Uterus (tissue), 4 donors: Measurements from ENCODE around the gene FNTB. TPM values are rescaled to one million over a fixed set of nuclear protein-coding genes. Genes with fewer than 3 reads are reported as not detected.

Source experiments
- DNase-seq, 2 donors: peaks; one replicate each; pipeline ENCODE4 v3.0.0-alpha.2; 2019 to 2020
- H3K27ac ChIP-seq, 2 donors: fragments of 200-600 bp; sonication (generic); 1 replicate in 1 of 2; 2 replicates in 1 of 2; pipeline ENCODE4 v1.5.1; 2016 to 2018
- H3K27me3 ChIP-seq, 2 donors: fragments of 200-600 bp; sonication (generic); one replicate each; pipeline ENCODE4 v1.5.1; 2018 to 2019; ENCODE audit warnings: control low read depth in 1 of 2
- H3K36me3 ChIP-seq, 2 donors: fragments of 200-600 bp; sonication (generic); one replicate each; pipeline ENCODE4 v1.5.1; 2019; ENCODE audit warnings: control low read depth in 1 of 2
- H3K4me1 ChIP-seq, 2 donors: fragments of 200-600 bp; sonication (generic); one replicate each; pipeline ENCODE4 v1.5.1; 2018 to 2019; ENCODE audit warnings: control low read depth in 1 of 2
- H3K4me3 ChIP-seq, 2 donors: fragments of 200-600 bp; sonication (generic); 1 replicate in 1 of 2; 2 replicates in 1 of 2; pipeline ENCODE4 v1.5.1; 2018 to 2019; ENCODE audit warnings: mild to moderate bottlenecking in 1 of 2
- H3K9me3 ChIP-seq, 2 donors: fragments of 200-600 bp; sonication (generic); one replicate each; pipeline ENCODE4 v1.5.1; 2019; ENCODE audit warnings: control low read depth in 1 of 2
- POLR2A ChIP-seq, 2 donors: fragments of 450-650 bp; IDR thresholded peaks; one replicate each; pipeline ENCODE4 v1.6.1; 2016; ENCODE audit warnings: antibody characterized with exemption in 2 of 2, mild to moderate bottlenecking in 1 of 2, moderate library complexity in 1 of 2
- intact Hi-C: fragments of 100-400 bp; cut with DNase I; formaldehyde crosslinking; loops from one replicate; pipeline ENCODE4 v1.15.1; 2023; ENCODE audit warnings: low total_unique reads
- total RNA-seq, 4 donors: library from RNA; depleted of rRNA in 3 of 4; stranded (reverse); fragments of >200 nt in 3 of 4; gene quantifications; one replicate each; pipeline versions ENCODE4 v1.1.0 to v1.2.4, GENCODE V29; 2014 to 2023
- TF ChIP-seq, protein P1 (sequence below), 4 experiments: fragments of 200-600 bp in 2 of 4; fragments of 450-650 bp in 2 of 4; sonication (generic) in 2 of 4; IDR thresholded peaks; one replicate each; pipeline ENCODE4 v1.5.1; 2016 to 2019; ENCODE audit warnings: antibody characterized with exemption in 4 of 4, mild to moderate bottlenecking in 2 of 4, moderate library complexity in 1 of 4
- donor health status: DM: yes; HTN: yes; CAD: no.

The FNTB gene
- total RNA-seq, 4 donors from 2014 or later, result 7.4 to 29.7 (median 20.4) TPM

DNA sequence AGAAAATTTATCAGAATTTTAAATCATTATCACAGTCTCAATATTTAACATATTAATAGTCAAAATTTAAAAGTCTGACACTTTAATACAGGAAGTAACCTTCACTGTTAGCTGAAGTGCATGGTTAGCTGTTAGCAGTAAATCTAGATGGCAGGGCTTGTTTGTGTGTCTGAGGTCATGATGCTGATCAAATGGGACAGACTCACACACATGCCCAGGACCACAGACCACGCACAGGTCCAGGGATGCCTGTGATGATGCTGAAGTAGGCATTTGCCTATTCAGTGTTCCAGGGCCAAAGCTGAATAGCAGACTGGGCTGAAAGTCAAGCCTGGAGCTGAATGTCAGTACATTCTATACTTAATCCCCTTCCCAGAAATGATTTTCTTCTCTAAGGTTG, 20.5 kb downstream of the FNTB start:
- Histone ChIP-seq H3K4me3 (no peak overlapping the region), H3K36me3 (no peaks in the 10 kb centered on the region), H3K27ac (no peak overlapping the region), H3K4me1 (no peaks in the 10 kb centered on the region), H3K9me3 (no peaks in the 10 kb centered on the region), H3K27me3 (no peaks in the 10 kb centered on the region)
- TF ChIP-seq, protein P1, sequence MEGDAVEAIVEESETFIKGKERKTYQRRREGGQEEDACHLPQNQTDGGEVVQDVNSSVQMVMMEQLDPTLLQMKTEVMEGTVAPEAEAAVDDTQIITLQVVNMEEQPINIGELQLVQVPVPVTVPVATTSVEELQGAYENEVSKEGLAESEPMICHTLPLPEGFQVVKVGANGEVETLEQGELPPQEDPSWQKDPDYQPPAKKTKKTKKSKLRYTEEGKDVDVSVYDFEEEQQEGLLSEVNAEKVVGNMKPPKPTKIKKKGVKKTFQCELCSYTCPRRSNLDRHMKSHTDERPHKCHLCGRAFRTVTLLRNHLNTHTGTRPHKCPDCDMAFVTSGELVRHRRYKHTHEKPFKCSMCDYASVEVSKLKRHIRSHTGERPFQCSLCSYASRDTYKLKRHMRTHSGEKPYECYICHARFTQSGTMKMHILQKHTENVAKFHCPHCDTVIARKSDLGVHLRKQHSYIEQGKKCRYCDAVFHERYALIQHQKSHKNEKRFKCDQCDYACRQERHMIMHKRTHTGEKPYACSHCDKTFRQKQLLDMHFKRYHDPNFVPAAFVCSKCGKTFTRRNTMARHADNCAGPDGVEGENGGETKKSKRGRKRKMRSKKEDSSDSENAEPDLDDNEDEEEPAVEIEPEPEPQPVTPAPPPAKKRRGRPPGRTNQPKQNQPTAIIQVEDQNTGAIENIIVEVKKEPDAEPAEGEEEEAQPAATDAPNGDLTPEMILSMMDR (IDR thresholded peaks at IDR 0.05), result no peak
- TF ChIP-seq POLR2A (IDR thresholded peaks at IDR 0.05), result no peak
- no peak for DNase-seq
- intact Hi-C loops, result no loop called here

DNA sequence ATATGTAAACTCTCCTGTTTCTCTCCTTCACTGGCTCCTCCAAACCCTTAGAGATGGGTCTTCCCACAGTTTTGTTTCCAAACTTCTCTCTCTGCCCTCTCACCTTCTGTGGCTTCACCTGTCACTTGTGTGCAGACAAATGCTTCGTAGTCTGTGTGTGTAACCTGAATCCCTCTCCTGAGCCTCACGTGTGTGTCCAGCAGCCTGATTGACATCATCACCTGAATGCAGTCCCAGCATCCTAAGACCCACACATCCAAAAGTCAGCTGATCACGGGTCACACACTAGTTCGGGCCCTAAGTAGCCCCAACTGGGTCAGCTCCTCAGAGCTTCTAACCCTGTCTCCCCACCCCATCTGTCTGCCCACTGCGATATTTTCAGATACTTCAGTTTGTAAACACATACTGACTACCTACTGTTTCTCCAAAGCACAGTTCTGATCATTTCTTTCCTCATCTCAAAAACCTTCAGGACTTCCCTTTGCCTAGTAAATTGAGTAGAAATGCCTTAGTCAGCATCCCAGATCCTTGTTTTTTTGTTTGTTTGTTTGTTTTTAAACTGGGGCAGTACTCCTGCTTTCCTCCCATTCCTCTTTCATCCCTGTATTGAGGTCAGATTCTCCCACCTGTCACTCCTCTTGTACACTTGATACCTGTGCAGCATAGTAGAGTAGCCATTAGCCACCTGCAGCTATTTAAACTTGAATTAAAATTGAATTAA, 23.7 kb downstream of the FNTB start:
- Histone ChIP-seq H3K4me3 (no peak overlapping the region), H3K9me3 (no peaks in the 10 kb centered on the region), H3K36me3 (no peaks in the 10 kb centered on the region)

DNA sequence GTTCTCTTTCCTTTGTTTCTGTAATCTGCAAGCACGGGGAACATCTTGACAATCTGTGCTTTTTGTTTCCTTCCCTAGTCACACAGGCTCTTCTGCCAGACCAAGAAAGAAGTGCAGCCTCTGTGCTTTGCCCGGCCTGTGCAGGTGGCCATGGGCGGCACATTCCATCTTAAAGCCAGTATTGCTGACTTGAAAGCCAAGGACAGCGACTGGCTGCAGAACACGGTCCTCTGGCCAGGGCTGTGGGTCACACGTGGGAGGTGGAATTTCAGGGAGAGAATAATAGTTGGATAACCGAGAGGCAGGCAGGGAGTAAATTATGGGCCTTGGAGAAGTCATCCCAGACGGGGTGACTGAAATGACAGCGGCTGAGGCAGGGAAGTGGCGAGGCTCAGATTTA, 24.8 kb downstream of the FNTB start:
- intact Hi-C loops, result no loop called here
- Histone ChIP-seq H3K36me3 (no peaks in the 10 kb centered on the region), H3K27me3 (no peaks in the 10 kb centered on the region), H3K4me1 (no peaks in the 10 kb centered on the region), H3K9me3 (no peaks in the 10 kb centered on the region), H3K27ac (no peak overlapping the region), H3K4me3 (no peak overlapping the region)
- no peak for DNase-seq
- TF ChIP-seq, protein P1 (IDR thresholded peaks at IDR 0.05), result no peak
- no peak for TF ChIP-seq POLR2A (IDR thresholded peaks at IDR 0.05)

More for the DNA sequence above, 23.7 kb downstream of the FNTB start:
- Histone ChIP-seq H3K27me3 (no peaks in the 10 kb centered on the region), H3K27ac (no peak overlapping the region), H3K4me1 (no peaks in the 10 kb centered on the region)
- DNase-seq, result no peak
- intact Hi-C loops, result no loop called here
- TF ChIP-seq, protein P1 (IDR thresholded peaks at IDR 0.05), result no peak
- no peak for TF ChIP-seq POLR2A (IDR thresholded peaks at IDR 0.05)

DNA sequence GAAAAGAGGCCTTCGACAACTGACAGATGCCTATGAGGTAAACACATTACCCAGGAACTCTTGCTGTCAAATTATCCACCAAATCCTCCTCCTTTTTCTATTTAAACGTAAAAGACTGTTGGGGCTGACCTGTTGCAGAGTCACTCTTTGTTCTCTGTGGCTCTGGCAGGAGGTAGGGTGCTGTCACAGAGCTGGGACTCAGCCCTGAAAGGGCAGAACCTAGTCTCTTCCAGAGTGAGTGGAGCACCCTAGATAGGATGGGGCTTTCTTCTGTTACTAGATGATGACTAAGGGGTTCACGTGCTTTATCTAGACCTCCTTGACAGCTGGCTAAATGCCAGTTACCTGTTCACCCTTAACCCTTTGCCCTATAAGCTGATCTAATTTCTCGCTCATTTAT, 25.7 kb downstream of the FNTB start:
- DNase-seq, result no peak
- Histone ChIP-seq H3K4me1 (no peaks in the 10 kb centered on the region), H3K4me3 (no peak overlapping the region), H3K36me3 (no peaks in the 10 kb centered on the region), H3K9me3 (no peaks in the 10 kb centered on the region), H3K27ac (no peak overlapping the region), H3K27me3 (no peaks in the 10 kb centered on the region)
- no peak for TF ChIP-seq POLR2A (IDR thresholded peaks at IDR 0.05)
- TF ChIP-seq, protein P1 (IDR thresholded peaks at IDR 0.05), result no peak
- intact Hi-C loops, result no loop called here

DNA sequence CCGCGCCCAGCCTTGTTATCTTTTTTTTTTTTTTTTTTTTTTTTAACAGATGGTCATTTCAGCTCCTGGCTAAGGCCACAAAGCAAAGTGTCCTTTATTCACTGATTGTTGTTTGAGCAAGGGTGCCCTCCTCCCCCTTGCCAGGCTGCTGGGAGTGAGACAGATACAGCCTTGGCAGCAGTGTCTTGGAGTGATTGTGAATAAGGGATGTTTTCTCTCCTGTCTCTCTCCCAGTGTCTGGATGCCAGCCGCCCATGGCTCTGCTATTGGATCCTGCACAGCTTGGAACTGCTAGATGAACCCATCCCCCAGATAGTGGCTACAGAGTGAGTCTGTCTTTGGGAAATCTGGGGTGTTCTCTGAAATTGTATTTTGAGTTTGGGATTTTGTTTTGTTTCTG, 28.7 kb downstream of the FNTB start:
- DNase-seq, result no peak
- no peaks in the 10 kb centered on the region for H3K9me3 ChIP-seq
- H3K27me3 ChIP-seq, result no peaks in the 10 kb centered on the region
- H3K36me3 ChIP-seq, result no peaks in the 10 kb centered on the region
- TF ChIP-seq, protein P1 (IDR thresholded peaks at IDR 0.05), result no peak
- no peak for TF ChIP-seq POLR2A (IDR thresholded peaks at IDR 0.05)
- H3K27ac ChIP-seq, result no peak overlapping the region
- intact Hi-C loops, result no loop called here
- no peak overlapping the region for H3K4me3 ChIP-seq
- no peaks in the 10 kb centered on the region for H3K4me1 ChIP-seq
